Astrocyte (in vitro differentiated cells and primary cell): ENCODE measurements around the gene CD9.

Experiments
- CTCF ChIP-seq: IDR thresholded peaks from 2 replicates; pipeline ENCODE4 v1.5.1; 2011; ENCODE audit warnings: low read depth, mild to moderate bottlenecking, inconsistent platforms, low read length, moderate library complexity; ENCODE audit not compliant: insufficient read depth
- EZH2 ChIP-seq: IDR thresholded peaks from 2 replicates; pipeline ENCODE4 v1.6.1; 2012; ENCODE audit warnings: mild to moderate bottlenecking, low read length, inconsistent platforms; ENCODE audit not compliant: insufficient read depth

DNA sequence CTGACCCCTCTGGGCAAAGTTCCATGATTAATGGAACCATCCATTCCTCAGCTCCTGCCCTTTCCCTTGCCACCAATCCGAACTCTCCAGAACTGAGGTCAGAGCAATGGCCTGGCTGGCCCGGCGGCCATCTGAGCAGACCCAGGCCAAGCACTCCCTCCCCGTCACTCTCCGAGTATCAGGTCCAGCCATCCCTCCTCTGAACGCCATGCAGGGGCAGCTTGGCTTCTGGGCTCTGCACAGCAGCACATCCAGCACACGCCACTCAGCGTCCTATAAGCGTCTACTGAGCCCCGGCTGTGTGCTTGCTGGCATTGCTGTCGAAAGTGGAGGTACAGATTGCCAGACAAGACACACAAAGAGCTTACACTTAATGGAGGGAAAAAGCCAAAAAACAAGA lies 41.5 kb upstream of the CD9 start:
- no peak for TF ChIP-seq CTCF
- TF ChIP-seq EZH2, result no peak
